HUDEP-2 (cell line): Measurements from ENCODE around the gene TMEM223.
A peak's percentile ranks its signal among the peaks of the same experiment; 100 is the strongest.
"Not testable (repeated sequence)": the region's sequence is repeated elsewhere in the genome, so short reads cannot be mapped to it uniquely, and the experiment has no call there.

ENCODE experiments used
- DNase-seq, 76 experiments: peaks; one replicate each; lab custom pipeline; 2025; ENCODE audit not compliant: unreplicated experiment in 76 of 76; lab: John Stamatoyannopoulos, UW

TMEM223 gene

GRCh38 chr11:62804310-62805075, 12.7 kb upstream of the TMEM223 start:
- DNase-seq: peak in 1 of 76 experiments; percentile 25

GRCh38 chr11:62801071-62801470, 9.3 kb upstream of the TMEM223 start:
- no peak for DNase-seq

- no peak for DNase-seq
Measured at GRCh38 chr11:62799486-62799885, 7.7 kb upstream of the TMEM223 start.

GRCh38 chr11:62796281-62796680, 4.5 kb upstream of the TMEM223 start:
- DNase-seq: no peak

- no peak for DNase-seq
Measured at GRCh38 chr11:62794201-62794775, 2.5 kb upstream of the TMEM223 start.

- peak in 1 of 76 experiments; percentile 31 for DNase-seq
Measured at GRCh38 chr11:62792202-62792575, 383 bp upstream of the TMEM223 start.

- DNase-seq: no peak
Measured at GRCh38 chr11:62789576-62789975, 2.2 kb downstream of the TMEM223 start.

- no peak for DNase-seq
Measured at GRCh38 chr11:62788991-62789390, 2.8 kb downstream of the TMEM223 start.

GRCh38 chr11:62787005-62787759, 4.6 kb downstream of the TMEM223 start, which contains the start of gene TMEM179B:
Gene TMEM179B (plus strand): TSS chr11:62787402. CDS start chr11:62787432, 30 bp downstream.
- peak; percentile 28 to 98 (median 93) for DNase-seq

- peak in 72 of 76 experiments; percentile 29 to 87 (median 73) for DNase-seq
Measured at GRCh38 chr11:62786318-62787004, 5.3 kb downstream of the TMEM223 start.

GRCh38 chr11:62782753-62783152, 9.1 kb downstream of the TMEM223 start:
- peak in 1 of 76 experiments; percentile 14 for DNase-seq

- no peak for DNase-seq
Measured at GRCh38 chr11:62778441-62778840, 13.4 kb downstream of the TMEM223 start.

GRCh38 chr11:62777389-62777788, 14.4 kb downstream of the TMEM223 start:
- DNase-seq: no peak

- DNase-seq: no peak
Measured at GRCh38 chr11:62775646-62776045, 16.2 kb downstream of the TMEM223 start.

- DNase-seq: no peak
Measured at GRCh38 chr11:62774407-62774806, 17.4 kb downstream of the TMEM223 start.

GRCh38 chr11:62771144-62772021, 20.4 kb downstream of the TMEM223 start, which contains the start of gene TAF6L:
Gene TAF6L (plus strand): TSS chr11:62771396. CDS start chr11:62775784, 4,388 bp downstream.
- peak in 75 of 76 experiments; percentile 62 to 99 (median 93) for DNase-seq

GRCh38 chr11:62770778-62771143, 21.0 kb downstream of the TMEM223 start:
- peak in 16 of 76 experiments; percentile 13 to 65 (median 44) for DNase-seq

GRCh38 chr11:62760867-62761227, 31.0 kb downstream of the TMEM223 start:
- not testable (repeated sequence) for DNase-seq

GRCh38 chr11:62757846-62758788, 33.7 kb downstream of the TMEM223 start:
- DNase-seq: no peak
